SH-SY5Y (cell line): ENCODE data around the gene E2F8.

Source experiments
- GATA2 ChIP-seq: IDR thresholded peaks from 2 replicates; pipeline ENCODE4 v1.6.1; 2011; ENCODE audit warnings: mild to moderate bottlenecking, low read depth, low read length
- GATA3 ChIP-seq: IDR thresholded peaks from 2 replicates; pipeline ENCODE4 v1.6.1; 2011; ENCODE audit warnings: low read depth, mild to moderate bottlenecking, low read length, moderate library complexity

- no peak for TF ChIP-seq GATA2
- no peak for TF ChIP-seq GATA3
Measured at GRCh38 chr11:19229671-19230070, 11.1 kb downstream of the E2F8 start.
